Calu3 (cell line): ENCODE results near the gene CTTNBP2NL. TPM values are rescaled to one million over a fixed set of nuclear protein-coding genes. Genes with fewer than 3 reads are reported as not detected.

Experiments
- BruUV-seq: library from RNA; stranded (reverse); fragments of 400-500 nt; replicated peaks from 2 replicates; lab custom pipeline; 2021; lab: Mats Ljungman, UMichigan
- CTCF ChIA-PET: fragments of 300-600 bp; sonication (Branson Sonifier 250); formaldehyde crosslinking; loops from one replicate; lab custom pipeline; 2022; ENCODE audit warnings: antibody characterized with exemption; lab: Charles Lee
- DNase-seq: peaks from one replicate; pipeline ENCODE4 v3.0.0; 2022
- H3K27ac Mint-ChIP-seq: one replicate; pipeline ENCODE4 v1.8.0; 2022; ENCODE audit warnings: mixed read lengths; ENCODE audit not compliant: unreplicated experiment
- H3K27me3 Mint-ChIP-seq: one replicate; pipeline ENCODE4 v1.8.0; 2022; ENCODE audit warnings: mixed read lengths; ENCODE audit not compliant: unreplicated experiment
- H3K36me3 Mint-ChIP-seq: one replicate; pipeline ENCODE4 v1.8.0; 2022; ENCODE audit warnings: mild to moderate bottlenecking, moderate library complexity, mixed read lengths; ENCODE audit not compliant: insufficient read depth, unreplicated experiment
- H3K4me1 Mint-ChIP-seq: one replicate; pipeline ENCODE4 v1.8.0; 2022; ENCODE audit warnings: mild to moderate bottlenecking, low read depth, mixed read lengths; ENCODE audit not compliant: unreplicated experiment
- H3K4me3 Mint-ChIP-seq: one replicate; pipeline ENCODE4 v1.8.0; 2022; ENCODE audit warnings: mild to moderate bottlenecking, low read depth, moderate library complexity, mixed read lengths; ENCODE audit not compliant: unreplicated experiment
- H3K9me3 Mint-ChIP-seq: one replicate; pipeline ENCODE4 v1.8.0; 2022; ENCODE audit warnings: low read depth, mixed read lengths; ENCODE audit not compliant: unreplicated experiment
- CTCF ChIP-seq: fragments of 200-600 bp; IDR thresholded peaks from one replicate; pipeline ENCODE4 v1.8.0; 2022; ENCODE audit warnings: antibody characterized with exemption; ENCODE audit not compliant: unreplicated experiment
- intact Hi-C: fragments of 100-400 bp; cut with micrococcal nuclease; formaldehyde crosslinking; loops from one replicate; pipeline ENCODE4 v1.10.0; 2022; ENCODE audit not compliant: unreplicated experiment
- total RNA-seq: library from RNA; stranded (reverse); gene quantifications from 2 replicates; pipeline ENCODE4 v1.2.3, GENCODE V29; 2022

Gene CTTNBP2NL
- total RNA-seq, 1 experiment from 2014 or later: 48.9 TPM

GRCh38 chr1:112505400-112505785 is 109.4 kb downstream of the CTTNBP2NL start:
- H3K27me3 Mint-ChIP-seq: peaks cover 37% of the 10 kb centered on the region
- no TSS peak for BruUV-seq
- no peak overlapping the region for H3K27ac Mint-ChIP-seq
- H3K9me3 Mint-ChIP-seq: no peaks in the 10 kb centered on the region
- H3K4me3 Mint-ChIP-seq: no peak overlapping the region
- no peaks in the 10 kb centered on the region for H3K4me1 Mint-ChIP-seq
- intact Hi-C loops: loop anchor here (10.0 kb wide), 1 partner anchor 109 kb away; the partner anchor contains the start of genes CAPZA1 and ST7L
- no peak for DNase-seq
- CTCF ChIA-PET: no interaction called here
- TF ChIP-seq CTCF: no peak
- H3K36me3 Mint-ChIP-seq: peaks cover 15% of the 10 kb centered on the region

GRCh38 chr1:112505878-112506277 is 109.9 kb downstream of the CTTNBP2NL start:
- no peak overlapping the region for H3K27ac Mint-ChIP-seq
- no peaks in the 10 kb centered on the region for H3K4me1 Mint-ChIP-seq
- no peaks in the 10 kb centered on the region for H3K9me3 Mint-ChIP-seq
- CTCF ChIA-PET: no interaction called here
- TF ChIP-seq CTCF: no peak
- peaks cover 17% of the 10 kb centered on the region for H3K36me3 Mint-ChIP-seq
- BruUV-seq: no TSS peak
- H3K27me3 Mint-ChIP-seq: peaks cover 42% of the 10 kb centered on the region
- no peak for DNase-seq
- intact Hi-C loops: loop anchor here (10.0 kb wide), 1 partner anchor 109 kb away; the partner anchor contains the start of genes CAPZA1 and ST7L
- no peak overlapping the region for H3K4me3 Mint-ChIP-seq

- H3K27me3 Mint-ChIP-seq: peaks cover 43% of the 10 kb centered on the region
- H3K27ac Mint-ChIP-seq: no peak overlapping the region
- no peak overlapping the region for H3K4me3 Mint-ChIP-seq
- intact Hi-C loops: loop anchor here (10.0 kb wide), 1 partner anchor 108 kb away; the partner anchor contains the start of genes CAPZA1 and ST7L
- DNase-seq: no peak
- H3K9me3 Mint-ChIP-seq: no peaks in the 10 kb centered on the region
- H3K36me3 Mint-ChIP-seq: peaks cover 17% of the 10 kb centered on the region
- CTCF ChIA-PET: no interaction called here
- no peaks in the 10 kb centered on the region for H3K4me1 Mint-ChIP-seq
- TF ChIP-seq CTCF: no peak
- no TSS peak for BruUV-seq
Measured at GRCh38 chr1:112506306-112506705, 110.3 kb downstream of the CTTNBP2NL start.

- no TSS peak for BruUV-seq
- Mint-ChIP-seq H3K9me3 (no peaks in the 10 kb centered on the region), H3K4me3 (no peak overlapping the region), H3K27me3 (peaks cover 43% of the 10 kb centered on the region), H3K4me1 (no peaks in the 10 kb centered on the region), H3K27ac (no peak overlapping the region), H3K36me3 (peaks cover 17% of the 10 kb centered on the region)
- no peak for DNase-seq
- intact Hi-C loops: loop anchor here (10.0 kb wide), 1 partner anchor 108 kb away; the partner anchor contains the start of genes CAPZA1 and ST7L
- CTCF ChIA-PET: no interaction called here
- no peak for TF ChIP-seq CTCF
Measured at GRCh38 chr1:112506731-112507130, 110.7 kb downstream of the CTTNBP2NL start.
